Trophoblast cell (in vitro differentiated cells and primary cell): ENCODE results near the gene BMPER.

Experiments used
- DNase-seq, 2 donors: peaks; one replicate each; pipeline ENCODE4 v3.0.0-alpha.2; 2016
- H2AFZ ChIP-seq: 2 replicates; pipeline ENCODE4 v1.6.1; 2013; ENCODE audit warnings: low read length, moderate library complexity, mild to moderate bottlenecking; ENCODE audit not compliant: insufficient read depth, poor library complexity
- H2AK5ac ChIP-seq: 2 replicates; pipeline ENCODE4 v1.6.1; 2013; ENCODE audit warnings: mild to moderate bottlenecking, low read length
- H2BK120ac ChIP-seq: 2 replicates; pipeline ENCODE4 v1.6.1; 2013; ENCODE audit warnings: low read length, mild to moderate bottlenecking, moderate library complexity; ENCODE audit not compliant: insufficient read depth, poor library complexity
- H2BK12ac ChIP-seq: 2 replicates; pipeline ENCODE4 v1.6.1; 2013; ENCODE audit warnings: mild to moderate bottlenecking, low read length, moderate library complexity
- H2BK5ac ChIP-seq: 2 replicates; pipeline ENCODE4 v1.6.1; 2013; ENCODE audit warnings: low read length, low read depth, moderate library complexity, mild to moderate bottlenecking; ENCODE audit not compliant: poor library complexity
- H3K14ac ChIP-seq: 2 replicates; pipeline ENCODE4 v1.6.1; 2013; ENCODE audit warnings: mild to moderate bottlenecking, low read length
- H3K18ac ChIP-seq: 2 replicates; pipeline ENCODE4 v1.6.1; 2013; ENCODE audit warnings: mild to moderate bottlenecking, low read length
- H3K23ac ChIP-seq: 2 replicates; pipeline ENCODE4 v1.6.1; 2013; ENCODE audit warnings: low read length
- H3K27ac ChIP-seq: 2 replicates; pipeline ENCODE4 v1.5.1; 2013; ENCODE audit warnings: low read depth, mild to moderate bottlenecking, inconsistent platforms, low read length, moderate library complexity
- H3K27me3 ChIP-seq: 2 replicates; pipeline ENCODE4 v1.6.1; 2013; ENCODE audit warnings: inconsistent platforms, mild to moderate bottlenecking, low read length, moderate library complexity; ENCODE audit not compliant: insufficient read depth
- H3K36me3 ChIP-seq, 2 experiments: 1 replicate in 1 of 2; 2 replicates in 1 of 2; pipeline ENCODE4 v1.6.1; 2013; ENCODE audit warnings: low read length in 2 of 2, mild to moderate bottlenecking in 2 of 2, moderate library complexity in 1 of 2; ENCODE audit not compliant: insufficient read depth in 2 of 2, control insufficient read depth in 1 of 2
- H3K4ac ChIP-seq: 2 replicates; pipeline ENCODE4 v1.6.1; 2013; ENCODE audit warnings: low read depth, mild to moderate bottlenecking, low read length, moderate library complexity
- H3K4me1 ChIP-seq, 2 experiments: 1 replicate in 1 of 2; 2 replicates in 1 of 2; pipeline ENCODE4 v1.6.1; 2013; ENCODE audit warnings: low read length in 2 of 2, mild to moderate bottlenecking in 2 of 2, moderate library complexity in 1 of 2; ENCODE audit not compliant: insufficient read depth in 2 of 2, control insufficient read depth in 1 of 2
- H3K4me2 ChIP-seq: 2 replicates; pipeline ENCODE4 v1.6.1; 2013; ENCODE audit warnings: inconsistent platforms, mild to moderate bottlenecking, low read length, moderate library complexity
- H3K4me3 ChIP-seq: 2 replicates; pipeline ENCODE4 v1.5.1; 2013; ENCODE audit warnings: mild to moderate bottlenecking, low read depth, low read length, inconsistent platforms
- H3K79me1 ChIP-seq: one replicate; pipeline ENCODE4 v1.6.1; 2013; ENCODE audit warnings: low read length
- H3K79me2 ChIP-seq: 2 replicates; pipeline ENCODE4 v1.6.1; 2013; ENCODE audit warnings: low read length, mild to moderate bottlenecking; ENCODE audit not compliant: control insufficient read depth, insufficient read depth, poor library complexity
- H3K9ac ChIP-seq: 2 replicates; pipeline ENCODE4 v1.6.1; 2013; ENCODE audit warnings: mild to moderate bottlenecking, low read length
- H3K9me3 ChIP-seq: 2 replicates; pipeline ENCODE4 v1.6.1; 2013; ENCODE audit warnings: low read depth, mild to moderate bottlenecking, control low read depth, inconsistent platforms, low read length; ENCODE audit not compliant: insufficient read depth
- H4K12ac ChIP-seq: 2 replicates; pipeline ENCODE4 v1.6.1; 2013; ENCODE audit warnings: low read depth, mild to moderate bottlenecking, low read length, moderate library complexity
- H4K8ac ChIP-seq: 2 replicates; pipeline ENCODE4 v1.6.1; 2013; ENCODE audit warnings: low read depth, mild to moderate bottlenecking, low read length, moderate library complexity
- H4K91ac ChIP-seq: one replicate; pipeline ENCODE4 v1.6.1; 2013; ENCODE audit warnings: low read depth, mild to moderate bottlenecking, low read length, moderate library complexity
- WGBS: extraction: QIAGEN DNeasy Blood & Tissue Kit; methylation state at CpG from one replicate; pipeline ENCODE4 v1.1.7; 2013; ENCODE audit warnings: missing lambda C conversion rate; ENCODE audit not compliant: insufficient read length, insufficient coverage; ENCODE audit errors: extremely low coverage; 5-methylcytosine and 5-hydroxymethylcytosine counted together

Gene BMPER

DNA sequence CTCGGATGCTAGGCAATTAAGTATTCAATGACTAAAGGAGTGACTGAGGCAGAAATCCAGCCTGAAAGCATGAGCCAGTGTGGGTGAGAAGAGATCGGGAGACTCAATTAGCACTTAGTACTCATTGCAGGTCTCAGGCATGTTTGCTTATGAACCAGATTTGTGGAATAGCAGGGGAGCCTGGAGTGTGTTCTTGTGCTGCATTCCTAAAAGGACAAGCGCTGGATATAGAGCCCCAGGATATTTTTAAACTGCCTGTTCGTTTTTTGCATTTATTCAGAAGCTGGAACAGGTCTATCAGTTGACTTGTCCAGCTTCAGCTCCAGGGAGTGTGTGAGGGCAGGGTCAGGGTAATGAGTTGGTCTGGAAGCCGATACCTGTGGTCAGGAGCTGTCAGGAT is 120.3 kb downstream of the BMPER start:
- H3K4me3 ChIP-seq = no peak overlapping the region
- H3K14ac ChIP-seq = no peak overlapping the region
- H3K9ac ChIP-seq = no peak overlapping the region
- no peak overlapping the region for H4K12ac ChIP-seq
- H4K8ac ChIP-seq = no peak overlapping the region
- peaks cover 0 to 3% of the 10 kb centered on the region in 2 experiments for H3K4me1 ChIP-seq
- no peak overlapping the region for H3K4me2 ChIP-seq
- no peak overlapping the region for H3K4ac ChIP-seq
- H2BK5ac ChIP-seq = no peak overlapping the region
- no peak overlapping the region for H3K27ac ChIP-seq
- no peak for DNase-seq
- H3K9me3 ChIP-seq = no peaks in the 10 kb centered on the region
- H4K91ac ChIP-seq = no peak overlapping the region
- H3K23ac ChIP-seq = no peak overlapping the region
- H2BK120ac ChIP-seq = no peak overlapping the region
- no peak overlapping the region for H2AFZ ChIP-seq
- no peak overlapping the region for H3K18ac ChIP-seq
- no peak overlapping the region for H2AK5ac ChIP-seq
- no peaks in the 10 kb centered on the region for H3K79me1 ChIP-seq
- WGBS = no CpG with 5 or more reads among the region's 5 CpGs
- H3K79me2 ChIP-seq = no peaks in the 10 kb centered on the region
- no peak overlapping the region for H2BK12ac ChIP-seq
- H3K27me3 ChIP-seq = peaks cover 2% of the 10 kb centered on the region
- H3K36me3 ChIP-seq = no peaks in the 10 kb centered on the region

GRCh38 chr7:34026481-34027190 is 121.3 kb downstream of the BMPER start:
- Histone ChIP-seq H3K14ac (no peak overlapping the region), H3K36me3 (no peaks in the 10 kb centered on the region), H4K91ac (no peak overlapping the region), H3K4me2 (no peak overlapping the region), H4K12ac (no peak overlapping the region), H3K79me2 (no peaks in the 10 kb centered on the region), H4K8ac (no peak overlapping the region), H3K9me3 (no peaks in the 10 kb centered on the region), H3K79me1 (no peaks in the 10 kb centered on the region), H3K4ac (no peak overlapping the region), H2BK12ac (no peak overlapping the region), H3K4me3 (no peak overlapping the region), H2AFZ (no peak overlapping the region), H2BK5ac (no peak overlapping the region), H3K27me3 (peaks cover 2% of the 10 kb centered on the region), H2AK5ac (no peak overlapping the region), H3K9ac (no peak overlapping the region), H3K18ac (no peak overlapping the region), H2BK120ac (no peak overlapping the region), H3K27ac (no peak overlapping the region), H3K23ac (no peak overlapping the region), H3K4me1 (peaks cover 0 to 3% of the 10 kb centered on the region in 2 experiments)
- WGBS = no CpG with 5 or more reads among the region's 4 CpGs
- DNase-seq = no peak

DNA sequence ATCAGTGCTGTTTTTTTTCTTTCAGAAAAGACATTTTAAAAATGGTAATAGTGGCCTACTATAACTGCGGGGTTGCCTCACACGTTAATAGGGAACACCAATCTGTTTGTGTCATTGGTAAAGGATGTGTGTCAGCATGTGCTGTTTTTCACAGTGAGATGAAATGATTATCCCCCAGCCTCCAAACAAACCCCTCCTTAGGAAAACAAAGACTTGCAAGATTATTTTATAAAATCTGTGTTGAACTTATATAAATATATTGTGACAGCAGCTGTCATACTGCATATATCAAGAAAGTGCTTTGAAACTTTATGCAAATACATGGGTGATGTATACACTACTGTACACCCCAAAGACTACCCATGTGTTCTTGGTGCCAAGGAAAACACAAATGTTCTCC is 125.8 kb downstream of the BMPER start:
- no peak overlapping the region for H3K27ac ChIP-seq
- no peak overlapping the region for H3K4ac ChIP-seq
- no peak overlapping the region for H4K91ac ChIP-seq
- H2BK120ac ChIP-seq = no peak overlapping the region
- no peaks in the 10 kb centered on the region for H3K9me3 ChIP-seq
- no peaks in the 10 kb centered on the region for H3K79me1 ChIP-seq
- H2BK5ac ChIP-seq = no peak overlapping the region
- no peak for DNase-seq
- no peak overlapping the region for H3K4me2 ChIP-seq
- no peak overlapping the region for H2BK12ac ChIP-seq
- H3K27me3 ChIP-seq = peaks cover 2% of the 10 kb centered on the region
- no peak overlapping the region for H3K4me3 ChIP-seq
- no peak overlapping the region for H2AK5ac ChIP-seq
- H4K12ac ChIP-seq = no peak overlapping the region
- H3K36me3 ChIP-seq = no peaks in the 10 kb centered on the region
- H3K14ac ChIP-seq = no peak overlapping the region
- no peaks in the 10 kb centered on the region for H3K4me1 ChIP-seq
- no peak overlapping the region for H2AFZ ChIP-seq
- H3K79me2 ChIP-seq = no peaks in the 10 kb centered on the region
- no peak overlapping the region for H3K18ac ChIP-seq
- no peak overlapping the region for H4K8ac ChIP-seq
- H3K23ac ChIP-seq = no peak overlapping the region
- WGBS = no CpG with 5 or more reads among the region's 2 CpGs
- no peak overlapping the region for H3K9ac ChIP-seq

DNA sequence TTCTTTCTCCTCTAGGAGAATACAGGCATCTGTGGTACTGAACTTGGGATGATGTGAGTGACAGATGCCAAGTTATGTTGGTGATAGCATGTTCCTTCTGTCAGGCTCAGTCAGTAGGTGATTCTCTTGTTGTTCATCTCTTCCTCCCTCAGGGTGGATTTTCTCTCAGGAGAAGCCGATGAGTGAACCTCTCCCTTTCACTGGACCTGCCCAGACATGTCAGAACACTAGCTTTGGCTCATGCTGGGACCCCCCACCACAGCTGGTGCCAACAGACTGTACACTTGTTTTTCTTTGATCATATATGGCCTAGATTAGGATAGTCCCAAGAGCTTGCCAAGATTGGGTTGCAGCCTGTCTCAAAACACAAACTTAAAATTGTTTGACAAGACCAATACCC is 129.4 kb downstream of the BMPER start:
- H2AFZ ChIP-seq = no peak overlapping the region
- no peak overlapping the region for H3K18ac ChIP-seq
- H3K4me2 ChIP-seq = no peak overlapping the region
- H3K4me3 ChIP-seq = no peak overlapping the region
- H2BK5ac ChIP-seq = no peak overlapping the region
- H3K23ac ChIP-seq = no peak overlapping the region
- no peak overlapping the region for H3K27ac ChIP-seq
- no peak overlapping the region for H4K8ac ChIP-seq
- H3K79me2 ChIP-seq = no peaks in the 10 kb centered on the region
- no peak overlapping the region for H2BK12ac ChIP-seq
- WGBS = no CpG with 5 or more reads among the region's 1 CpG
- H3K4ac ChIP-seq = no peak overlapping the region
- DNase-seq = no peak
- no peak overlapping the region for H2AK5ac ChIP-seq
- H3K14ac ChIP-seq = no peak overlapping the region
- H3K9me3 ChIP-seq = no peaks in the 10 kb centered on the region
- no peaks in the 10 kb centered on the region for H3K79me1 ChIP-seq
- H3K36me3 ChIP-seq = no peaks in the 10 kb centered on the region
- no peak overlapping the region for H4K12ac ChIP-seq
- no peak overlapping the region for H2BK120ac ChIP-seq
- H4K91ac ChIP-seq = peak overlapping the region; percentile 29
- H3K27me3 ChIP-seq = no peaks in the 10 kb centered on the region
- H3K9ac ChIP-seq = peak overlapping the region; percentile 26
- no peaks in the 10 kb centered on the region for H3K4me1 ChIP-seq
